GM23338 (cell line): Measurements from ENCODE around the gene APC. TPM values are rescaled to one million over a fixed set of nuclear protein-coding genes. Genes with fewer than 3 reads are reported as not detected.

ENCODE experiments used
- ATAC-seq: fragments of 200-7000 bp; cut with Tn5 transposase; 3 replicates; pipeline ENCODE4 v1.9.1; 2020
- DNase-seq: peaks from one replicate; pipeline ENCODE4 v3.0.0-alpha.2; 2015; ENCODE audit warnings: low spot score
- H2AFZ ChIP-seq: fragments of 200-600 bp; sonication (generic); 2 replicates; pipeline ENCODE4 v1.8.0; 2016; ENCODE audit warnings: antibody characterized with exemption, mild to moderate bottlenecking, moderate library complexity
- H3F3A ChIP-seq: fragments of 200-600 bp; sonication (generic); replicated peaks from 2 replicates; pipeline ENCODE4 v1.8.0; 2017; ENCODE audit warnings: antibody characterized with exemption, mixed run types, low read depth
- H3K27ac ChIP-seq: fragments of 200-600 bp; sonication (generic); 2 replicates; pipeline ENCODE4 v1.6.1; 2016; ENCODE audit warnings: low read depth
- H3K27me3 ChIP-seq: fragments of 200-600 bp; sonication (generic); 2 replicates; pipeline ENCODE4 v1.8.0; 2016; ENCODE audit warnings: mild to moderate bottlenecking, mixed run types, moderate library complexity; ENCODE audit not compliant: insufficient read depth
- H3K36me3 ChIP-seq: fragments of 200-600 bp; sonication (generic); 2 replicates; pipeline ENCODE4 v1.8.0; 2016; ENCODE audit warnings: mild to moderate bottlenecking; ENCODE audit not compliant: insufficient read depth
- H3K4me1 ChIP-seq: fragments of 200-600 bp; sonication (generic); 2 replicates; pipeline ENCODE4 v1.8.0; 2016; ENCODE audit warnings: mild to moderate bottlenecking, moderate library complexity; ENCODE audit not compliant: insufficient read depth
- H3K4me2 ChIP-seq: fragments of 200-600 bp; sonication (generic); 2 replicates; pipeline ENCODE4 v1.7.1; 2017; ENCODE audit warnings: mixed run types
- H3K4me3 ChIP-seq: fragments of 200-600 bp; sonication (generic); 2 replicates; pipeline ENCODE4 v1.6.1; 2016; ENCODE audit warnings: mixed run types
- H3K79me2 ChIP-seq: fragments of 200-600 bp; sonication (generic); replicated peaks from 2 replicates; pipeline ENCODE4 v1.8.0; 2017; ENCODE audit warnings: mild to moderate bottlenecking; ENCODE audit not compliant: insufficient read depth
- H3K9me2 ChIP-seq: fragments of 200-600 bp; sonication (generic); 2 replicates; pipeline ENCODE4 v1.8.0; 2017; ENCODE audit not compliant: insufficient read depth
- H4K20me1 ChIP-seq: fragments of 200-600 bp; sonication (generic); replicated peaks from 2 replicates; pipeline ENCODE4 v1.8.0; 2017; ENCODE audit warnings: mild to moderate bottlenecking; ENCODE audit not compliant: insufficient read depth
- H3K27ac Mint-ChIP-seq: 2 replicates; pipeline ENCODE4 v1.8.0; 2020; ENCODE audit warnings: inconsistent platforms, mild to moderate bottlenecking, moderate library complexity, mixed read lengths
- H3K27me3 Mint-ChIP-seq: 3 replicates; pipeline ENCODE4 v1.8.0; 2022; ENCODE audit warnings: low read depth, mild to moderate bottlenecking, moderate library complexity, mixed read lengths, inconsistent platforms; ENCODE audit not compliant: insufficient read depth, poor library complexity
- H3K36me3 Mint-ChIP-seq: 3 replicates; pipeline ENCODE4 v1.8.0; 2021; ENCODE audit warnings: low read depth, mild to moderate bottlenecking, inconsistent platforms, moderate library complexity, mixed read lengths
- H3K4me1 Mint-ChIP-seq: 3 replicates; pipeline ENCODE4 v1.8.0; 2020; ENCODE audit warnings: mild to moderate bottlenecking, inconsistent platforms, mixed read lengths
- H3K4me3 Mint-ChIP-seq: 3 replicates; pipeline ENCODE4 v1.8.0; 2021; ENCODE audit warnings: moderate library complexity, mild to moderate bottlenecking, inconsistent platforms, mixed read lengths
- H3K9me3 Mint-ChIP-seq: 3 replicates; pipeline ENCODE4 v1.8.0; 2020; ENCODE audit warnings: moderate library complexity, mild to moderate bottlenecking, inconsistent platforms, mixed read lengths
- CTCF ChIP-seq, 2 experiments: fragments of 200-600 bp in 1 of 2; sonication (generic) in 1 of 2; conservative IDR thresholded peaks; 2 replicates each; pipeline versions ENCODE4 v1.5.1 to v1.6.1; 2016 to 2017; ENCODE audit warnings: antibody characterized with exemption in 2 of 2, low read depth in 2 of 2, mild to moderate bottlenecking in 2 of 2, moderate library complexity in 1 of 2
- JUNB ChIP-seq: IDR thresholded peaks from one replicate; pipeline ENCODE4 v1.6.1; 2016; ENCODE audit warnings: antibody characterized with exemption; ENCODE audit not compliant: unreplicated experiment
- POLR2AphosphoS5 ChIP-seq: IDR thresholded peaks from 2 replicates; pipeline ENCODE4 v1.6.1; 2016; ENCODE audit warnings: antibody characterized with exemption, low read depth
- REST ChIP-seq: IDR thresholded peaks from one replicate; pipeline ENCODE4 v1.6.1; 2018; ENCODE audit warnings: antibody characterized with exemption; ENCODE audit not compliant: unreplicated experiment
- ZNF114 ChIP-seq: fragments of 250-450 bp; sonication (Bioruptor Pico); IDR thresholded peaks from 2 replicates; pipeline ENCODE4 v1.5.0; 2020; ENCODE audit warnings: mild to moderate bottlenecking, moderate library complexity
- ZNF331 ChIP-seq: fragments of 250-450 bp; sonication (Bioruptor Pico); IDR thresholded peaks from 2 replicates; pipeline ENCODE4 v1.5.0; 2020; ENCODE audit warnings: low read depth, mild to moderate bottlenecking, moderate library complexity
- polyA plus RNA-seq: library from polyadenylated mRNA; unstranded; fragments of >200 nt; fragmentation: Nextera tagmentation; extraction: Ambion mirVana; gene quantifications from 2 replicates; pipeline ENCODE4 v1.2.1, GENCODE V29; 2016
- total RNA-seq: library from RNA; depleted of rRNA; stranded (reverse); fragments of >200 nt; shearing (Covaris generic); gene quantifications from 2 replicates; pipeline ENCODE4 v1.2.3, GENCODE V29; 2014
- TF ChIP-seq, protein P1 (sequence below): fragments of 250-450 bp; sonication (Bioruptor Pico); IDR thresholded peaks from 2 replicates; pipeline ENCODE4 v1.5.0; 2020; ENCODE audit warnings: mild to moderate bottlenecking, moderate library complexity

Gene APC
- total and polyA plus RNA-seq, 2 experiments from 2014 or later = 42.4 to 62.9 TPM

DNA sequence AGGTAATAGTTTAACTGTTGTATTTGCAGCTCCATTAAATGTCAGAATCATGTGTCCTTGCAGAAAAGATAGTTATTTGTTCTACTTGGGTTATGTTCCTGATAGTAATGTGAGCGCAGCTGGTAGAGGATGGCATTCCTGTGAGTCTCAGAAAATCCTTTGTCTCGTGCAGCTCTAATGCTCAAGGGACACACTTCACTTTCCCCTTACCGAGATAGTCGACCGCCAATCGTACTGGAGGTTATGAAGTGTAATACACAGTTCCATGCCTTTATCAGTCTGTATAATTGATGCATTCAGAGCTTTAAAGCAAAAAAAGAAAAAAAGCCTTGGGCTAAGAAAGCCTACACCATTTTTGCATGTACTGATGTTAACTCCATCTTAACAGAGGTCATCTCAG is 63.2 kb downstream of the APC start (continued):
- TF ChIP-seq, protein P1, sequence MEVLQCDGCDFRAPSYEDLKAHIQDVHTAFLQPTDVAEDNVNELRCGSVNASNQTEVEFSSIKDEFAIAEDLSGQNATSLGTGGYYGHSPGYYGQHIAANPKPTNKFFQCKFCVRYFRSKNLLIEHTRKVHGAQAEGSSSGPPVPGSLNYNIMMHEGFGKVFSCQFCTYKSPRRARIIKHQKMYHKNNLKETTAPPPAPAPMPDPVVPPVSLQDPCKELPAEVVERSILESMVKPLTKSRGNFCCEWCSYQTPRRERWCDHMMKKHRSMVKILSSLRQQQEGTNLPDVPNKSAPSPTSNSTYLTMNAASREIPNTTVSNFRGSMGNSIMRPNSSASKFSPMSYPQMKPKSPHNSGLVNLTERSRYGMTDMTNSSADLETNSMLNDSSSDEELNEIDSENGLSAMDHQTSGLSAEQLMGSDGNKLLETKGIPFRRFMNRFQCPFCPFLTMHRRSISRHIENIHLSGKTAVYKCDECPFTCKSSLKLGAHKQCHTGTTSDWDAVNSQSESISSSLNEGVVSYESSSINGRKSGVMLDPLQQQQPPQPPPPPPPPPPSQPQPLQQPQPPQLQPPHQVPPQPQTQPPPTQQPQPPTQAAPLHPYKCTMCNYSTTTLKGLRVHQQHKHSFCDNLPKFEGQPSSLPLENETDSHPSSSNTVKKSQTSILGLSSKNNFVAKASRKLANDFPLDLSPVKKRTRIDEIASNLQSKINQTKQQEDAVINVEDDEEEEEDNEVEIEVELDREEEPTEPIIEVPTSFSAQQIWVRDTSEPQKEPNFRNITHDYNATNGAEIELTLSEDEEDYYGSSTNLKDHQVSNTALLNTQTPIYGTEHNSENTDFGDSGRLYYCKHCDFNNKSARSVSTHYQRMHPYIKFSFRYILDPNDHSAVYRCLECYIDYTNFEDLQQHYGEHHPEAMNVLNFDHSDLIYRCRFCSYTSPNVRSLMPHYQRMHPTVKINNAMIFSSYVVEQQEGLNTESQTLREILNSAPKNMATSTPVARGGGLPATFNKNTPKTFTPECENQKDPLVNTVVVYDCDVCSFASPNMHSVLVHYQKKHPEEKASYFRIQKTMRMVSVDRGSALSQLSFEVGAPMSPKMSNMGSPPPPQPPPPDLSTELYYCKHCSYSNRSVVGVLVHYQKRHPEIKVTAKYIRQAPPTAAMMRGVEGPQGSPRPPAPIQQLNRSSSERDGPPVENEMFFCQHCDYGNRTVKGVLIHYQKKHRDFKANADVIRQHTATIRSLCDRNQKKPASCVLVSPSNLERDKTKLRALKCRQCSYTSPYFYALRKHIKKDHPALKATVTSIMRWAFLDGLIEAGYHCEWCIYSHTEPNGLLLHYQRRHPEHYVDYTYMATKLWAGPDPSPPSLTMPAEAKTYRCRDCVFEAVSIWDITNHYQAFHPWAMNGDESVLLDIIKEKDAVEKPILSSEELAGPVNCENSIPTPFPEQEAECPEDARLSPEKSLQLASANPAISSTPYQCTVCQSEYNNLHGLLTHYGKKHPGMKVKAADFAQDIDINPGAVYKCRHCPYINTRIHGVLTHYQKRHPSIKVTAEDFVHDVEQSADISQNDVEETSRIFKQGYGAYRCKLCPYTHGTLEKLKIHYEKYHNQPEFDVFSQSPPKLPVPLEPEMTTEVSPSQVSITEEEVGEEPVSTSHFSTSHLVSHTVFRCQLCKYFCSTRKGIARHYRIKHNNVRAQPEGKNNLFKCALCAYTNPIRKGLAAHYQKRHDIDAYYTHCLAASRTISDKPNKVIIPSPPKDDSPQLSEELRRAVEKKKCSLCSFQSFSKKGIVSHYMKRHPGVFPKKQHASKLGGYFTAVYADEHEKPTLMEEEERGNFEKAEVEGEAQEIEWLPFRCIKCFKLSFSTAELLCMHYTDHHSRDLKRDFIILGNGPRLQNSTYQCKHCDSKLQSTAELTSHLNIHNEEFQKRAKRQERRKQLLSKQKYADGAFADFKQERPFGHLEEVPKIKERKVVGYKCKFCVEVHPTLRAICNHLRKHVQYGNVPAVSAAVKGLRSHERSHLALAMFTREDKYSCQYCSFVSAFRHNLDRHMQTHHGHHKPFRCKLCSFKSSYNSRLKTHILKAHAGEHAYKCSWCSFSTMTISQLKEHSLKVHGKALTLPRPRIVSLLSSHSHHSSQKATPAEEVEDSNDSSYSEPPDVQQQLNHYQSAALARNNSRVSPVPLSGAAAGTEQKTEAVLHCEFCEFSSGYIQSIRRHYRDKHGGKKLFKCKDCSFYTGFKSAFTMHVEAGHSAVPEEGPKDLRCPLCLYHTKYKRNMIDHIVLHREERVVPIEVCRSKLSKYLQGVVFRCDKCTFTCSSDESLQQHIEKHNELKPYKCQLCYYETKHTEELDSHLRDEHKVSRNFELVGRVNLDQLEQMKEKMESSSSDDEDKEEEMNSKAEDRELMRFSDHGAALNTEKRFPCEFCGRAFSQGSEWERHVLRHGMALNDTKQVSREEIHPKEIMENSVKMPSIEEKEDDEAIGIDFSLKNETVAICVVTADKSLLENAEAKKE (CRISPR knock-in tag) = no peak
- TF ChIP-seq REST (no peak), POLR2AphosphoS5 (no peak)

GRCh38 chr5:112811023-112811422 is 73.3 kb downstream of the APC start:
- Histone ChIP-seq H3K4me2 (no peak overlapping the region), H3K4me1 (no peaks in the 10 kb centered on the region), H3F3A (no peaks in the 10 kb centered on the region), H3K79me2 (no peaks in the 10 kb centered on the region), H3K36me3 (no peaks in the 10 kb centered on the region; the same call in 1 of the 2 replicates), H3K9me2 (no peaks in the 10 kb centered on the region), H2AFZ (no peak overlapping the region), H3K27me3 (no peaks in the 10 kb centered on the region), H3K27ac (no peak overlapping the region), H4K20me1 (no peaks in the 10 kb centered on the region), H3K4me3 (no peak overlapping the region)
- Mint-ChIP-seq H3K4me3 (no peak overlapping the region), H3K9me3 (no peaks in the 10 kb centered on the region), H3K36me3 (peaks cover 41% of the 10 kb centered on the region), H3K4me1 (no peaks in the 10 kb centered on the region), H3K27me3 (peaks cover 4% of the 10 kb centered on the region), H3K27ac (no peak overlapping the region)
- ATAC-seq (no peak), DNase-seq (no peak)
- TF ChIP-seq ZNF331 (no peak), CTCF (conservative IDR thresholded peaks at IDR 0.05; ENCODE audit: low read depth in 2 of 2) (no peak), REST (no peak), ZNF114 (CRISPR knock-in tag) (no peak), JUNB (no peak)
